ENCODE results near the gene GSAP.
"Not testable (repeated sequence)": the region's sequence is repeated elsewhere in the genome, so short reads cannot be mapped to it uniquely, and the experiment has no call there.

GSAP gene, protein sequence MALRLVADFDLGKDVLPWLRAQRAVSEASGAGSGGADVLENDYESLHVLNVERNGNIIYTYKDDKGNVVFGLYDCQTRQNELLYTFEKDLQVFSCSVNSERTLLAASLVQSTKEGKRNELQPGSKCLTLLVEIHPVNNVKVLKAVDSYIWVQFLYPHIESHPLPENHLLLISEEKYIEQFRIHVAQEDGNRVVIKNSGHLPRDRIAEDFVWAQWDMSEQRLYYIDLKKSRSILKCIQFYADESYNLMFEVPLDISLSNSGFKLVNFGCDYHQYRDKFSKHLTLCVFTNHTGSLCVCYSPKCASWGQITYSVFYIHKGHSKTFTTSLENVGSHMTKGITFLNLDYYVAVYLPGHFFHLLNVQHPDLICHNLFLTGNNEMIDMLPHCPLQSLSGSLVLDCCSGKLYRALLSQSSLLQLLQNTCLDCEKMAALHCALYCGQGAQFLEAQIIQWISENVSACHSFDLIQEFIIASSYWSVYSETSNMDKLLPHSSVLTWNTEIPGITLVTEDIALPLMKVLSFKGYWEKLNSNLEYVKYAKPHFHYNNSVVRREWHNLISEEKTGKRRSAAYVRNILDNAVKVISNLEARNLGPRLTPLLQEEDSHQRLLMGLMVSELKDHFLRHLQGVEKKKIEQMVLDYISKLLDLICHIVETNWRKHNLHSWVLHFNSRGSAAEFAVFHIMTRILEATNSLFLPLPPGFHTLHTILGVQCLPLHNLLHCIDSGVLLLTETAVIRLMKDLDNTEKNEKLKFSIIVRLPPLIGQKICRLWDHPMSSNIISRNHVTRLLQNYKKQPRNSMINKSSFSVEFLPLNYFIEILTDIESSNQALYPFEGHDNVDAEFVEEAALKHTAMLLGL

DNA sequence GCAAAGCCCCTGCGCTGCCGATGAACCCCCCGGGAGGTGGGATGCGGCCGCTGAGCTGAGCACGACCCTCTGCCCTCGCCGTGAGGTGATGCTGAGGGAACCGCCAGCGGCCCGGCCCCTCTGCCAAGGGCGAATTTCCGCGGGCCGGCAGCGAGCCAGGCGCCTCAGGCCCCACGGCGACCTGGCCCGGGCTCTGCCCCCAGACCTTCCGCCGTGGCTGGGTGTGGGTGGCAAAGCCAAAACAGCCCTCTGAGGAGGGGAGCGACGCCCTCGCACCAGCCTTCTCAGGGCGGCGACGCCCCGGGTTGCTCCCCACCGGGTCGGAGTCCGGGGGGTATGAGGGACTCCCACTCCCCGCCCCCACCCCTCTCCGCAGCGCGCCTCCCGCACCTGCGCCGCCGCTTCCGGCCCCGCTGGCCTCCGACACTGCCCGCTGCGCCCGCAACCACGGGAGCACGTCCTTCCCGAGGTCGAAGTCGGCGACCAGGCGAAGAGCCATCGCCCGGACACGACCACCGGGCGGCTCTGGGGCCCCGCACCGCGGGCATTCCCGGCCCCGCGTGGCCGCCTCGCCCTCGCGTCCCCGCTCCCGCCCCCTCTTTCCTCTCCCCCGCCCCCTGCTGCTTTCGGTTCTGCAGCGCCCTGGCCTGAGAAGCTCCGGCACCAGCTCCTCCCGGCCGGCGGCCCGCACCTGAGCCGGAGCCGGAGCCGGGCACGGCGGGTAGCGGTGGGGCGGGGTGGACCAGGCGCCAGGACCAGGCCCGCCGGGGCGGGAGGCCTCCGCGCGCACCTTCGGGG is at the start of gene GSAP:
Gene GSAP, minus strand, starts transcription at position 527 of the 798 bp plus-strand sequence. Its CDS starts 28 bp downstream, at position 499.
- peaks cover 14 to 24% of the 10 kb centered on the region in 2 donors for H3K4me1 ChIP-seq (ENCODE audit: control insufficient read depth in 1 of 2, insufficient read depth in 2 of 2, low read length in 2 of 2)
- no peaks in the 10 kb centered on the region for H3K9me3 ChIP-seq (ENCODE audit: control insufficient read depth in 1 of 2, low read length in 2 of 2)
- no peaks in the 10 kb centered on the region for H3K36me3 ChIP-seq (ENCODE audit: control insufficient read depth in 1 of 2, insufficient read depth in 2 of 2, low read length in 2 of 2)
- H3K27me3 ChIP-seq (ENCODE audit: control insufficient read depth in 1 of 2, insufficient read depth in 2 of 2, low read length in 2 of 2): no peaks in the 10 kb centered on the region
- peak within 1 kb of the TSS; percentile 81 to 89 for H3K4me3 ChIP-seq (ENCODE audit: low read depth in 1 of 2, low read length in 2 of 2)
- H3K9ac ChIP-seq (ENCODE audit: low read depth in 1 of 2, low read length in 2 of 2): peak within 1 kb of the TSS; percentile 79 to 82
- H3K27ac ChIP-seq (ENCODE audit: low read depth, low read length): peak within 1 kb of the TSS; percentile 82

- Histone ChIP-seq H3K27ac (ENCODE audit: low read depth, low read length) (no peak overlapping the region), H3K9me3 (ENCODE audit: control insufficient read depth in 1 of 2, low read length in 2 of 2) (no peaks in the 10 kb centered on the region), H3K36me3 (ENCODE audit: control insufficient read depth in 1 of 2, insufficient read depth in 2 of 2, low read length in 2 of 2) (no peaks in the 10 kb centered on the region)
These were observed 49.1 kb upstream of the GSAP start for GRCh38 chr7:77465256-77465655.

GRCh38 chr7:77464589-77464988 is 48.4 kb upstream of the GSAP start:
- H3K27ac ChIP-seq (ENCODE audit: low read depth, low read length): no peak overlapping the region
- no peak overlapping the region for H3K4me3 ChIP-seq (ENCODE audit: low read depth in 1 of 2, low read length in 2 of 2)
- H3K9ac ChIP-seq (ENCODE audit: low read depth in 1 of 2, low read length in 2 of 2): no peak overlapping the region
- H3K9me3 ChIP-seq (ENCODE audit: control insufficient read depth in 1 of 2, low read length in 2 of 2): no peaks in the 10 kb centered on the region
- no peaks in the 10 kb centered on the region for H3K27me3 ChIP-seq (ENCODE audit: control insufficient read depth in 1 of 2, insufficient read depth in 2 of 2, low read length in 2 of 2)
- no peaks in the 10 kb centered on the region for H3K36me3 ChIP-seq (ENCODE audit: control insufficient read depth in 1 of 2, insufficient read depth in 2 of 2, low read length in 2 of 2)
- H3K4me1 ChIP-seq (ENCODE audit: control insufficient read depth in 1 of 2, insufficient read depth in 2 of 2, low read length in 2 of 2): peaks cover 0 to 5% of the 10 kb centered on the region in 2 donors

More at GRCh38 chr7:77465256-77465655, 49.1 kb upstream of the GSAP start:
- Histone ChIP-seq H3K4me1 (ENCODE audit: control insufficient read depth in 1 of 2, insufficient read depth in 2 of 2, low read length in 2 of 2) (no peaks in the 10 kb centered on the region), H3K9ac (ENCODE audit: low read depth in 1 of 2, low read length in 2 of 2) (no peak overlapping the region), H3K4me3 (ENCODE audit: low read depth in 1 of 2, low read length in 2 of 2) (no peak overlapping the region), H3K27me3 (ENCODE audit: control insufficient read depth in 1 of 2, insufficient read depth in 2 of 2, low read length in 2 of 2) (no peaks in the 10 kb centered on the region)

DNA sequence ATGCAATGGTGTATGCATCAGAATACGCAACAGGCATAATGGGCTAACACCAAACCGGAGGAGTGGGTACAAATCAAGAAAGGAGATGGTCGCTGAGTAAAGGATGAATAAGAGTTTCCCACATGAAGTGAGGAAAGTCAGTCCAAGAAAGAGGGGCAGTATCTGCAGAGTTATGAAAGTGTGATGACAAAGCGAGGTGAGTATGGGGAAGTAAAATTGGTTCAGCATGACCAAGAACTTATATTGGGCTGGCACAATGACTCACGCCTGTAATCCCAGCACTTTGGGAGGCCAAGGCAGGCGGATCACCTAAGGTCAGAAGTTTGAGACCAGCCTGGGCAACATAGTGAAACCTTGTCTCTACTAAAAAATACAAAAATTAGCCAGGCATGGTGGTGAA is 47.5 kb upstream of the GSAP start:
- not testable (repeated sequence) for H3K9ac ChIP-seq (ENCODE audit: low read depth in 1 of 2, low read length in 2 of 2); H3K27me3 ChIP-seq (ENCODE audit: control insufficient read depth in 1 of 2, insufficient read depth in 2 of 2, low read length in 2 of 2); H3K9me3 ChIP-seq (ENCODE audit: control insufficient read depth in 1 of 2, low read length in 2 of 2); H3K36me3 ChIP-seq (ENCODE audit: control insufficient read depth in 1 of 2, insufficient read depth in 2 of 2, low read length in 2 of 2); H3K27ac ChIP-seq (ENCODE audit: low read depth, low read length); H3K4me3 ChIP-seq (ENCODE audit: low read depth in 1 of 2, low read length in 2 of 2)
- H3K4me1 ChIP-seq (ENCODE audit: control insufficient read depth in 1 of 2, insufficient read depth in 2 of 2, low read length in 2 of 2): peaks cover 4 to 14% of the 10 kb centered on the region in 2 donors

- peaks cover 4 to 15% of the 10 kb centered on the region in 2 donors for H3K4me1 ChIP-seq (ENCODE audit: control insufficient read depth in 1 of 2, insufficient read depth in 2 of 2, low read length in 2 of 2)
- no peak overlapping the region for H3K4me3 ChIP-seq (ENCODE audit: low read depth in 1 of 2, low read length in 2 of 2)
- H3K9me3 ChIP-seq (ENCODE audit: control insufficient read depth in 1 of 2, low read length in 2 of 2): no peaks in the 10 kb centered on the region
- no peak overlapping the region for H3K9ac ChIP-seq (ENCODE audit: low read depth in 1 of 2, low read length in 2 of 2)
- H3K27me3 ChIP-seq (ENCODE audit: control insufficient read depth in 1 of 2, insufficient read depth in 2 of 2, low read length in 2 of 2): no peaks in the 10 kb centered on the region
- no peak overlapping the region for H3K27ac ChIP-seq (ENCODE audit: low read depth, low read length)
- H3K36me3 ChIP-seq (ENCODE audit: control insufficient read depth in 1 of 2, insufficient read depth in 2 of 2, low read length in 2 of 2): no peaks in the 10 kb centered on the region
These were observed 45.7 kb upstream of the GSAP start for GRCh38 chr7:77461842-77462241.

DNA sequence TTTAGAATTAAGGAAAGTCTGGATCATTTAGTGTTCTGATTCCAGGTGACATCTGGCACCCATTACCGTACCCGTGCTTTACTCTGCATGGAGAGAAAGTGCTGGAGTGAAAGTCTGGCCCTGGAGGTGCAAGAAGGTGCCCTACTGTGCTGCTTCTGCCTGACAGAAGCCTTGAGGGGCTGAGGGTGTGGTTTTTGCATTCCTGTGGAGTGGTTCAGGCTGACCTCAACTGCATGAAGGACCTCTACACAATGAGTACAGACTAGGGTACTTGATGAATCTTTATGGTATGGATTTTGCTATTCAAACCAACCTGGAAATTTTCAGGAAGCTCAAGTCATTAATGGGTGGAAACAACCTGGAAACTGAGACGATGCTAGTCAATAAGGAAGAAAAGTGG is 45.1 kb upstream of the GSAP start:
- Histone ChIP-seq H3K4me3 (ENCODE audit: low read depth in 1 of 2, low read length in 2 of 2) (no peak overlapping the region), H3K4me1 (ENCODE audit: control insufficient read depth in 1 of 2, insufficient read depth in 2 of 2, low read length in 2 of 2) (peaks cover 4 to 15% of the 10 kb centered on the region in 2 donors), H3K9me3 (ENCODE audit: control insufficient read depth in 1 of 2, low read length in 2 of 2) (no peaks in the 10 kb centered on the region), H3K9ac (ENCODE audit: low read depth in 1 of 2, low read length in 2 of 2) (no peak overlapping the region), H3K27me3 (ENCODE audit: control insufficient read depth in 1 of 2, insufficient read depth in 2 of 2, low read length in 2 of 2) (no peaks in the 10 kb centered on the region), H3K36me3 (ENCODE audit: control insufficient read depth in 1 of 2, insufficient read depth in 2 of 2, low read length in 2 of 2) (no peaks in the 10 kb centered on the region), H3K27ac (ENCODE audit: low read depth, low read length) (no peak overlapping the region)

DNA sequence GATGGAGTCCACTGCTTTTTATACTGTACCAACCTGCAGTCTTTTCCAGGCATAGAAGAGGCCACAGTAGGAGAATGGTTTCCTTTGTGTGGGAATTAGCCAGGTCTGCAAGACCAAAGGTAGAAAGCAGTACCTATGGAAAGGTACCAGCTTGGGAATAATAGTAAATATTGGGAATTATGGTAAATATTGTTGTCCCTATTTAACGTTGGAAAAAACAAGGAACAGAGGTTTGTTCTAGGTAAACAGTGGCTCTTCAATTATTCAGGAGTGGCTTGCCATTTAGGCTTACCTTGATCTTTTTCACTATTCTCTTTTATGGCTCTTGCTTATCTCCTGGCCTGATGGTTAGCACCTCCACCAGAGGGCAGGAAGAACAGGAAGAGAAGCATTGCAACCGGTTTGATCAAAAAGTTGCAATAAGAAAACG is 43.9 kb upstream of the GSAP start:
- no peak overlapping the region for H3K4me3 ChIP-seq (ENCODE audit: low read depth in 1 of 2, low read length in 2 of 2)

DNA sequence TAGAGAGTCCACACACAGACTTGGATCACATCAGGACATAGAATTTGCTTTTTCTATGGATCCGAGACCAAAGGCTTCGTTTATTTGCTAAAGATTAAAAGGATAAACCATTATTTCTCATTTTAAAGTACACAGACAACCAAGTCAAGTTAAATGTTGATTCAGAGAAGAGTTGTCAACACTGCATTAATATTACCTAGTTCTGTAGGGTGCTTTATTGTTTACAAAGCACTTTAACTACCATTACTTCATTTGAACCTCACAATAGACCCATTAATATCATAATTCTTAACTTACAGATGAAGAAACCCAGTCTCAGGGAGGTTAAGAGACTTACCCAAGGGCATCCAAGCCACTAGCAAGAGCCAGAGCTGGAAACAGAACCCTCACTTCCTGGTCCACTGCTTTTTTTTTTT is 43.2 kb upstream of the GSAP start:
- H3K9ac ChIP-seq (ENCODE audit: low read depth in 1 of 2, low read length in 2 of 2): no peak overlapping the region
- H3K27ac ChIP-seq (ENCODE audit: low read depth, low read length): no peak overlapping the region
- no peaks in the 10 kb centered on the region for H3K9me3 ChIP-seq (ENCODE audit: control insufficient read depth in 1 of 2, low read length in 2 of 2)
- no peaks in the 10 kb centered on the region for H3K27me3 ChIP-seq (ENCODE audit: control insufficient read depth in 1 of 2, insufficient read depth in 2 of 2, low read length in 2 of 2)
- peaks cover 4 to 15% of the 10 kb centered on the region in 2 donors for H3K4me1 ChIP-seq (ENCODE audit: control insufficient read depth in 1 of 2, insufficient read depth in 2 of 2, low read length in 2 of 2)
- H3K4me3 ChIP-seq (ENCODE audit: low read depth in 1 of 2, low read length in 2 of 2): no peak overlapping the region
- no peaks in the 10 kb centered on the region for H3K36me3 ChIP-seq (ENCODE audit: control insufficient read depth in 1 of 2, insufficient read depth in 2 of 2, low read length in 2 of 2)

More for the DNA sequence above, 43.9 kb upstream of the GSAP start:
- no peaks in the 10 kb centered on the region for H3K27me3 ChIP-seq (ENCODE audit: control insufficient read depth in 1 of 2, insufficient read depth in 2 of 2, low read length in 2 of 2)
- no peaks in the 10 kb centered on the region for H3K9me3 ChIP-seq (ENCODE audit: control insufficient read depth in 1 of 2, low read length in 2 of 2)
- no peaks in the 10 kb centered on the region for H3K36me3 ChIP-seq (ENCODE audit: control insufficient read depth in 1 of 2, insufficient read depth in 2 of 2, low read length in 2 of 2)
- peaks cover 4 to 15% of the 10 kb centered on the region in 2 donors for H3K4me1 ChIP-seq (ENCODE audit: control insufficient read depth in 1 of 2, insufficient read depth in 2 of 2, low read length in 2 of 2)
- no peak overlapping the region for H3K27ac ChIP-seq (ENCODE audit: low read depth, low read length)
- no peak overlapping the region for H3K9ac ChIP-seq (ENCODE audit: low read depth in 1 of 2, low read length in 2 of 2)

DNA sequence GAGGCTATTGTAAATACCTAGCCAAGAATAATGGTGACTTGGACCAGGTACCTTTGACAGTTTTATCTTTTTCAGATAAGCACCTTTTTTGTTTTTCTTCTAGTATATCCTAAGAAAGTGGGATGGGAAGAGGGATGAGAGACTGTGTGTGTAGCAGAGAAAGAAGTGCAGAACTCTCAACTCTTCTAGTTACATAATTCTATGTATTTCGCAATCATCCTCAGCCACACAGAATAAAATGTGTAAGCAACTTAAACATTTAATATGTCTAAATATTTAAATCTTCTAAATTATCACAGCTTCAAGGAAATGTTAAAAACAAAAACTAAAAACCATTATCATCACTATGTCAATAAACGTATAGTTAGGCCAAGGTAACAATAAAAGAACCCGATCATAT is 42.6 kb upstream of the GSAP start:
- Histone ChIP-seq H3K36me3 (ENCODE audit: control insufficient read depth in 1 of 2, insufficient read depth in 2 of 2, low read length in 2 of 2) (no peaks in the 10 kb centered on the region), H3K4me1 (ENCODE audit: control insufficient read depth in 1 of 2, insufficient read depth in 2 of 2, low read length in 2 of 2) (peaks cover 4 to 15% of the 10 kb centered on the region in 2 donors), H3K9ac (ENCODE audit: low read depth in 1 of 2, low read length in 2 of 2) (no peak overlapping the region), H3K27me3 (ENCODE audit: control insufficient read depth in 1 of 2, insufficient read depth in 2 of 2, low read length in 2 of 2) (no peaks in the 10 kb centered on the region), H3K27ac (ENCODE audit: low read depth, low read length) (no peak overlapping the region), H3K4me3 (ENCODE audit: low read depth in 1 of 2, low read length in 2 of 2) (no peak overlapping the region), H3K9me3 (ENCODE audit: control insufficient read depth in 1 of 2, low read length in 2 of 2) (no peaks in the 10 kb centered on the region)
